Measurements from ENCODE around the gene OR4L1.

Gene OR4L1, protein sequence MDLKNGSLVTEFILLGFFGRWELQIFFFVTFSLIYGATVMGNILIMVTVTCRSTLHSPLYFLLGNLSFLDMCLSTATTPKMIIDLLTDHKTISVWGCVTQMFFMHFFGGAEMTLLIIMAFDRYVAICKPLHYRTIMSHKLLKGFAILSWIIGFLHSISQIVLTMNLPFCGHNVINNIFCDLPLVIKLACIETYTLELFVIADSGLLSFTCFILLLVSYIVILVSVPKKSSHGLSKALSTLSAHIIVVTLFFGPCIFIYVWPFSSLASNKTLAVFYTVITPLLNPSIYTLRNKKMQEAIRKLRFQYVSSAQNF

GRCh38 chr14:20059745-20060144, at the start of gene OR4L1:
TSS of gene OR4L1 (plus strand) at chr14:20060045. CDS start at chr14:20060045, 0 bp downstream.
- no peak for DNase-seq (ENCODE audit: low spot score)
- in situ Hi-C loops (cut with MboI; ENCODE audit: low sequenced_read_pairs, unreplicated experiment): no loop called here
- no peak for TF ChIP-seq CTCF (IDR thresholded peaks at IDR 0.05; ENCODE audit: borderline replicate concordance, control extremely low read depth, extremely low read depth, insufficient read depth, missing control alignments)

DNA sequence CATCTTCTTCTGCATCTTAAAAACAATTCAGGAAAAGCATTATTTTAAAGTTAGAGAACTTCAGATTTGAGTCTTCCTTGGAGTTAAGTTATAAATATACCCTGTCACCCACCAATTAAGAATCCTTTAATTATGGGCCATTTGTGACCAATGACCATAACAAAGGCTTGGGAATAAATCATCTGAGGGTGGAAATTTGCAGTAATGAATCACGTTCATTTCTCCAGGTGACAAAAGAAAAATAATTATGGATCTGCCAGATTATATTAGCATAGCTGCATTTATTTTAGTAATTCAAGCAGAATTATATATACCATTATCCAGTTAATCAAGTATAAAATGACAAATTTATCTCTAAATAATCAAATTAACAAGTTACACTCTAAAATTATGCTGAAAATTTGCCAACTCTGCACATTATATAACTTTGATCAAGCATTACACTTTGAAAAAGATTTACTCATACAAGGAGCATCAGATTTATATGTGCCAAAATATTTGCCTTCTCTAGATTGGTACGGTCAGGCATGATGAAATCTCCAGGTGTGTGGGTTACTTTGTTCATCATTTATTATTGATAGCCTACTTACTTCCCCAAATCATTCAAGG, 40.5 kb upstream of the OR4L1 start, which contains the start of gene OR4K14:
OR4K14 (minus strand) TSS at position 51 of the 609 bp plus-strand sequence. CDS start 4,114 bp downstream, outside the sequence.
- TF ChIP-seq CTCF (IDR thresholded peaks at IDR 0.05; ENCODE audit: borderline replicate concordance, control extremely low read depth, extremely low read depth, insufficient read depth, missing control alignments): no peak
- no peak for DNase-seq (ENCODE audit: low spot score)
- in situ Hi-C loops (cut with MboI; ENCODE audit: low sequenced_read_pairs, unreplicated experiment): no loop called here

GRCh38 chr14:20031058-20031457, 28.8 kb upstream of the OR4L1 start:
- DNase-seq (ENCODE audit: low spot score): no peak
- in situ Hi-C loops (cut with MboI; ENCODE audit: low sequenced_read_pairs, unreplicated experiment): no loop called here
- TF ChIP-seq CTCF (IDR thresholded peaks at IDR 0.05; ENCODE audit: borderline replicate concordance, control extremely low read depth, extremely low read depth, insufficient read depth, missing control alignments): no peak

- no peak for DNase-seq (ENCODE audit: low spot score)
- TF ChIP-seq CTCF (IDR thresholded peaks at IDR 0.05; ENCODE audit: borderline replicate concordance, control extremely low read depth, extremely low read depth, insufficient read depth, missing control alignments): no peak
- in situ Hi-C loops (cut with MboI; ENCODE audit: low sequenced_read_pairs, unreplicated experiment): no loop called here
Observed at GRCh38 chr14:20035449-20035848, 24.4 kb upstream of the OR4L1 start.

DNA sequence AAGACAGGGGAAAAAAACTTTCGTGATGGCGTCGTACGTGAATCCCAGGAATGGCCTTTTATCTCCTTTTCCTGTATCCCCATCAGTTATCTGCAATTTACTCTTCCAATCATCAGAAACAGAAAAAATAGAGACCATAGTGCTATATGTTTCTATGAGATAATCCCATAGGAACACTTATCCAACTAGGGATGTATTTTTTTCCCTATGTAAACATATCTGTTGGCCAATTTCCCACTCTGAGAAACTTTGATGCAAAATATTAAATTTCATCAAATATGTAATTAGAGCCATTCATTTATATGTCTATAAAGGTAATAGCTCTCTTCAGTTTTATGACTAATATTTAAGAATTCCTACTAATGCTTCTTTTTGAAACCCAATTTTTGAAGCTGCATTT, 23.9 kb upstream of the OR4L1 start, which contains the start of gene OR4K13:
OR4K13 (minus strand) TSS at position 101 of the 400 bp plus-strand sequence. CDS start 1,280 bp downstream, outside the sequence.
- no peak for TF ChIP-seq CTCF (IDR thresholded peaks at IDR 0.05; ENCODE audit: borderline replicate concordance, control extremely low read depth, extremely low read depth, insufficient read depth, missing control alignments)
- in situ Hi-C loops (cut with MboI; ENCODE audit: low sequenced_read_pairs, unreplicated experiment): no loop called here
- no peak for DNase-seq (ENCODE audit: low spot score)

DNA sequence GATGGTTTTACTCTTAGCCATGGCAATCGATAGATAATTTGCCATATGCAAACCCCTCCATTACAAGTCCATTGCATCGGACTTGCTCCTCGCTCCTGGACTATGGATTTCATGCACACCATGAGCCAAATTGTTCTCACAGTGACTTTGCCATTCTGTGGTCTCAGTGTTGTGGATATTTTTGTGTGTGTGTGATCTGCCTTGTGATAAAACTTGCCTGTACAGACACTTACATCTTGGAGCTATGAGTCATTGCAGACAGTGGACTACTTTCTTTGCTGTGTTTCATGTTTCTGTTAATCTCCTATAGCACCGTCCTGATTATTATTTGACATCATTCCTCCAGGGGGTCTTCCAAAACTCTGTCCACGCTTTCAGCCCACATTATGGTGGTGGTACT, 15.6 kb upstream of the OR4L1 start:
- in situ Hi-C loops (cut with MboI; ENCODE audit: low sequenced_read_pairs, unreplicated experiment): no loop called here
- DNase-seq (ENCODE audit: low spot score): no peak
- no peak for TF ChIP-seq CTCF (IDR thresholded peaks at IDR 0.05; ENCODE audit: borderline replicate concordance, control extremely low read depth, extremely low read depth, insufficient read depth, missing control alignments)

Data from GM13976 (cell line).